Cardiac fibroblast (primary cell): ENCODE data around the gene CNTNAP5.
A peak's percentile ranks its signal among the peaks of the same experiment; 100 is the strongest.

Experiments
- DNase-seq, 2 donors: peaks; one replicate each; pipeline versions ENCODE4 v3.0.0 to v3.0.0-alpha.2; 2010; ENCODE audit warnings: low read depth in 2 of 2
- H3K4me3 ChIP-seq, 2 donors: replicated peaks in 1 of 2; 1 replicate in 1 of 2; 2 replicates in 1 of 2; pipeline ENCODE4 v1.5.1; 2011; ENCODE audit warnings: low read depth in 2 of 2, low read length in 2 of 2, mild to moderate bottlenecking in 2 of 2, moderate library complexity in 1 of 2
- TF ChIP-seq, protein P1 (sequence below): IDR thresholded peaks from one replicate; pipeline ENCODE4 v1.5.1; 2011; ENCODE audit warnings: low read depth, mild to moderate bottlenecking, low read length, inconsistent platforms

The CNTNAP5 gene

DNA sequence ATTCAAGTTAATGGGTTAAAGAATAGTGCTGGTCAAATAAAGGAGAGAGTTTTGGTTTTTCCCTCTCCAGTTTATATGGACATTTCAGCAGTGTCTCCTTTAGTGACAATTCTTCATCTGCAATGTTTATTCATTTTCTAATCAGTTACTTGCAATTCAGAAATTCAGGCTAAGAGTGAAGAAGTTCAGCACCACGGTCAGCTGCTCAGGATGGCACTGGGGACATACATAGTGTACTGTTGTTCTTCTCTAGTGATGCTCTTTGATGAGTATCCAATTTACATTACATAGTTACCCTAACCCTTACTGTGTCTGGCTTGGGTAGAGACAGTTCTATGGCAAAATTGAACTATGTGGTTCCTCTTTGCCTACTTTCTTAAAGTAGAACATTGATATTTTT lies 412.7 kb downstream of the CNTNAP5 start:
- TF ChIP-seq, protein P1, sequence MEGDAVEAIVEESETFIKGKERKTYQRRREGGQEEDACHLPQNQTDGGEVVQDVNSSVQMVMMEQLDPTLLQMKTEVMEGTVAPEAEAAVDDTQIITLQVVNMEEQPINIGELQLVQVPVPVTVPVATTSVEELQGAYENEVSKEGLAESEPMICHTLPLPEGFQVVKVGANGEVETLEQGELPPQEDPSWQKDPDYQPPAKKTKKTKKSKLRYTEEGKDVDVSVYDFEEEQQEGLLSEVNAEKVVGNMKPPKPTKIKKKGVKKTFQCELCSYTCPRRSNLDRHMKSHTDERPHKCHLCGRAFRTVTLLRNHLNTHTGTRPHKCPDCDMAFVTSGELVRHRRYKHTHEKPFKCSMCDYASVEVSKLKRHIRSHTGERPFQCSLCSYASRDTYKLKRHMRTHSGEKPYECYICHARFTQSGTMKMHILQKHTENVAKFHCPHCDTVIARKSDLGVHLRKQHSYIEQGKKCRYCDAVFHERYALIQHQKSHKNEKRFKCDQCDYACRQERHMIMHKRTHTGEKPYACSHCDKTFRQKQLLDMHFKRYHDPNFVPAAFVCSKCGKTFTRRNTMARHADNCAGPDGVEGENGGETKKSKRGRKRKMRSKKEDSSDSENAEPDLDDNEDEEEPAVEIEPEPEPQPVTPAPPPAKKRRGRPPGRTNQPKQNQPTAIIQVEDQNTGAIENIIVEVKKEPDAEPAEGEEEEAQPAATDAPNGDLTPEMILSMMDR = no peak
- DNase-seq = peak; percentile 9 to 12
- no peak overlapping the region for H3K4me3 ChIP-seq

DNA sequence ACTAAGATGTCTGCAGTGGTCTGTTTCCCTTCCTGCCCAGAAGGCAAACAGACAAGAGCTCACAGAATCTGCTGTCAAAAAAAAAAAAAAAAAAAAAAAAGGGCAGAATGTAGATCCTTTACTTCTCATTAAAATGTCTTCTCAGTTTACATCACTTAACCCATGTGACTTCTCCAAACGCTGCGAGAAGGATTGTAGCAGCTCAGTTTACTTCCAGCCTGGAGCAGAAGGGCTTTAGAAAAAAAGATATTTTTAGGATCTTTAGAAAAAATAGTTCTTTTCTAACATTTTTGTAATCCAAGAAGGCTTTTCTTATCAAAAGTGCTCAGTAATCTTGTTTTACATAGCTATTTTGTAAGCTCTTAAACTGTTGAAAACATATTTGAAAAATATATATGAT lies 425.4 kb downstream of the CNTNAP5 start:
- TF ChIP-seq, protein P1 = no peak
- no peak for DNase-seq
- no peak overlapping the region for H3K4me3 ChIP-seq

DNA sequence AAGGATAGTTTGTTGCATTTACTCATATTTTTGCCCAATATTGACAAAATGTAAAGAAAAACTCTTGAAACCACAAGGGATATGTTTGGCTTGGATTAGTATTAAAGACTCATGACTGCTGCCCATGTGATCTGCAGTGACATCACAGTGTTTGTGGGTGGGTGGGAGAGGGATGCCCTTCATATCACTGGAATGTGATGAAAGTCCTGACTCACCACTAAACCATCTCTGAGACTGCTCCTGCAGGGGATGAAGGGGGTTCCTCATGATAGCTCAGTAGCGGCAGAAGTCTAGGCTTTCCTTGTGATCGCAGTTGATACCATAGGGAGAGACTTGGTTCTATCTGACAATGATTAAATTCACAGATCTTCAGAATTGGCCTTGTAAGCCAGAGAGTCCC lies 451.2 kb downstream of the CNTNAP5 start:
- TF ChIP-seq, protein P1 = no peak
- H3K4me3 ChIP-seq = no peak overlapping the region
- peak; percentile 49 to 55 for DNase-seq

DNA sequence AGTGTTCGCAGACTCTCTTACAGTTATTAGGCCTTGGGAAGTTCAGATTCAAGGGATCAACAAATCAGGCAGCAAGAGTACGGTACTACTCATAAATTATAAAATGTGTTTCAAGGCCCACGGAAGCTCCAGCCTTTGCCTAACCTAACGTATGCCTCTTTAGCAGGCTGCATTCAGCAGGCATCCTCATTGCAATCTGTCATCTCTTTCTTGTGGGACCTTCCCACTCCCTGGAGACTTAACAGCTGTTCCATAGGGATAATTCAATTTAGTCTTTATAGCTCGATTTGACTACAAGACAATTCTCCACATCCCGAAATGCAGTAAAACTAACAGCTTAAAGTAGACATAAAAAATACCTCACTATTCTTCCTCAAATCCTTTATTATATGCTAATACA lies 453.7 kb downstream of the CNTNAP5 start:
- TF ChIP-seq, protein P1 = no peak
- DNase-seq = no peak
- no peak overlapping the region for H3K4me3 ChIP-seq

DNA sequence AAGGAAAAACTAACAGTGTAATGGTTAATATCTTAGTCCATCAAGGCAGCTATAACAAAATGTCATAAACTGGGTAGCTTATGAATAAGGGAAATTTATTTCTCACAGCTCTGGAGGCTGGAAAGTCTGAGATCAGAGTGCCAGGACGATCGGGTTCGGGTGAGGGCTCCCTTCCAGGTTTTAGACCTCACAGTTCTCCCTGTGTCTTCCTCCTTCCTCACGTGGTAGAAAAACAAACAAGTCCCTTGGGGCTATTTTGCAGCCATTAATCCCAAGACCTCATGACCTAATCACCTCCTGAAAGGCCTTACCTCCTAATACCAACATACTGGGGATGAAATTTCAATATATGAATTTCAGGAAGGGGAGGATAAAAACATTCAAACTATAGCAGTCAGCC lies 455.9 kb downstream of the CNTNAP5 start:
- TF ChIP-seq, protein P1 = no peak
- DNase-seq = no peak
- no peak overlapping the region for H3K4me3 ChIP-seq

DNA sequence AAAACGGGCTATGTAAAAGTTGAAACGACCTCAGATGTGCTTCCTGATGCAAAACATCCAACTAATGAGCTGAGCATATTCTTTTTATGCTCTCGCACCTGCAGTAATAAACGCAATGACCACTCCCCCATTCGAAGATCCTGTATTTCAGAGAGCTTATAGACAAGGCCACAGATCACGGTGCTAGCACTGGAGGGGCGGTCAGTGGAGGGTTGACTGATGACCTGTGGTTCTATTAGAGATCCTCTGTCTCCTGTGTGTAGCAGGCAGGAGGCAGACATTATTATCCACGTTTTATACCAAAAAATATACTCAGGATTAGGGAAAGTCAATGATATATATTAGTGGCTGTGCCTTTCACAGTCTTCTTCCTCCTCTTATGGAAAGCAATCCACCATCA lies 457.0 kb downstream of the CNTNAP5 start:
- TF ChIP-seq, protein P1 = no peak
- H3K4me3 ChIP-seq = no peak overlapping the region
- DNase-seq = no peak

DNA sequence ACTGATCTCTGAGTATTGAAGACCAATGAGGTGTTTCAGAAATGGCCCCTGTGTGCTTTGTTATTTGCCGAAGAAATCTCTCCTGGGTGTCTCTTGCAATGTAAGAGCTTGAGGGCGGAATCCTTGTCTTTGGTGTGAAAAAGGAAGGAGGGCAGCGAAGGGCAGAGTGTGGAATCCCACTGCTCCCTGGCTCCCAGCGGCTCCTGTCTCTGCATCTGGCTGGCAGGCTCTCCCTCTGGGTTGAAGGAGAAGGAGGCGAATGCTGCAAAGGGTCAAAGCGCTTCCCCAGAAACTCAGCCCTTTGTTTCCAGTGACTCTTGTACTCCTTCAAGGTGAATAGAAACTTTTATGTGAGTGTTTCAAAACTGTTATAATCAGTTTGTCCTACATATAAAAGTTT lies 457.5 kb downstream of the CNTNAP5 start:
- no peak overlapping the region for H3K4me3 ChIP-seq
- DNase-seq = no peak
- TF ChIP-seq, protein P1 = no peak
